H1 (cell line): ENCODE measurements around the gene ARPC2. TPM values are rescaled to one million over a fixed set of nuclear protein-coding genes. Genes with fewer than 3 reads are reported as not detected.

Source experiments
- CTCF ChIA-PET: fragments of 300-600 bp; sonication (Branson Sonifier 250); formaldehyde crosslinking; loops from one replicate; lab custom pipeline; 2021; ENCODE audit not compliant: partially characterized antibody; lab: Charles Lee
- POLR2A ChIA-PET: fragments of 300-600 bp; sonication (Branson Sonifier 250); formaldehyde crosslinking; loops from one replicate; lab custom pipeline; 2021; ENCODE audit warnings: inconsistent platforms; ENCODE audit not compliant: partially characterized antibody; lab: Charles Lee
- DNase-seq, 2 experiments: peaks; one replicate each; pipeline versions ENCODE4 v3.0.0 to v3.0.0-alpha.2; 2010 to 2022; ENCODE audit warnings: low spot score in 2 of 2, low read depth in 1 of 2, mixed read lengths in 1 of 2
- FAIRE-seq: peaks from 2 replicates; lab custom pipeline; 2011; peaks lifted over from hg19 to GRCh38; lab: Jason Lieb, UNC
- H2AFZ ChIP-seq: 2 replicates; pipeline ENCODE4 v1.8.1; 2012; ENCODE audit warnings: low read length, inconsistent platforms
- H2AK5ac ChIP-seq: 2 replicates; pipeline ENCODE4 v1.6.1; 2013; ENCODE audit warnings: low read depth, low read length
- H2BK120ac ChIP-seq: replicated peaks from 2 replicates; pipeline ENCODE3; 2013; ENCODE audit warnings: low read depth, low read length, inconsistent platforms
- H2BK12ac ChIP-seq: 2 replicates; pipeline ENCODE4 v1.6.1; 2013; ENCODE audit warnings: low read depth, low read length
- H2BK15ac ChIP-seq: 2 replicates; pipeline ENCODE4 v1.6.1; 2013; ENCODE audit warnings: low read length
- H2BK20ac ChIP-seq: 2 replicates; pipeline ENCODE4 v1.6.1; 2013; ENCODE audit warnings: low read length
- H2BK5ac ChIP-seq: 2 replicates; pipeline ENCODE4 v1.6.1; 2013; ENCODE audit warnings: low read depth, low read length
- H3K14ac ChIP-seq: 2 replicates; pipeline ENCODE4 v1.6.1; 2013; ENCODE audit warnings: inconsistent platforms; ENCODE audit not compliant: insufficient read length
- H3K18ac ChIP-seq: 2 replicates; pipeline ENCODE4 v1.6.1; 2013; ENCODE audit warnings: low read length; ENCODE audit errors: extremely low read depth
- H3K23ac ChIP-seq: 2 replicates; pipeline ENCODE4 v1.6.1; 2013; ENCODE audit warnings: inconsistent platforms; ENCODE audit not compliant: insufficient read length
- H3K23me2 ChIP-seq: 2 replicates; pipeline ENCODE4 v1.6.1; 2013; ENCODE audit warnings: low read depth, low read length
- H3K27ac ChIP-seq: 2 replicates; pipeline ENCODE4 v1.6.1; 2011; ENCODE audit warnings: low read depth, low read length, inconsistent platforms
- H3K27me3 ChIP-seq, 4 experiments: replicated peaks in 1 of 4; 1 replicate in 1 of 4; 2 replicates in 3 of 4; pipeline versions ENCODE4 v1.6.1 to v1.8.1; 2011 to 2013; ENCODE audit warnings: low read length in 3 of 4, mild to moderate bottlenecking in 3 of 4, inconsistent platforms in 2 of 4, mixed read lengths in 2 of 4, moderate library complexity in 1 of 4; ENCODE audit not compliant: control insufficient read depth in 3 of 4, insufficient read depth in 3 of 4; ENCODE audit errors: extremely low read depth in 1 of 4
- H3K36me3 ChIP-seq, 4 experiments: 2 replicates each; pipeline versions ENCODE4 v1.6.1 to v1.8.1; 2011 to 2013; ENCODE audit warnings: mild to moderate bottlenecking in 4 of 4, low read length in 3 of 4, moderate library complexity in 2 of 4, control low read depth in 1 of 4, inconsistent platforms in 1 of 4; ENCODE audit not compliant: insufficient read depth in 4 of 4, control insufficient read depth in 2 of 4
- H3K4ac ChIP-seq: replicated peaks from 2 replicates; pipeline ENCODE3; 2013; ENCODE audit warnings: low read length, low read depth, mixed read lengths, inconsistent platforms; ENCODE audit not compliant: insufficient read length
- H3K4me1 ChIP-seq, 4 experiments: replicated peaks in 1 of 4; 1 replicate in 1 of 4; 2 replicates in 3 of 4; pipeline versions ENCODE4 v1.6.1 to v1.8.1; 2011 to 2013; ENCODE audit warnings: low read length in 3 of 4, inconsistent platforms in 2 of 4, mixed read lengths in 1 of 4; ENCODE audit not compliant: insufficient read depth in 4 of 4, control insufficient read depth in 3 of 4
- H3K4me2 ChIP-seq, 2 experiments: 2 replicates each; pipeline versions ENCODE4 v1.6.1 to v1.8.1; 2011 to 2013; ENCODE audit warnings: low read depth in 2 of 2, low read length in 2 of 2, control low read depth in 1 of 2, inconsistent platforms in 1 of 2, mild to moderate bottlenecking in 1 of 2; ENCODE audit not compliant: insufficient read depth in 1 of 2
- H3K4me3 ChIP-seq, 4 experiments: fragments of 200-600, 300-600 bp in 1 of 4; sonication (generic), shearing (Covaris generic), sonication (Bioruptor Twin) in 1 of 4; 2 replicates each; pipeline versions ENCODE4 v1.5.1 to v1.8.1; 2011 to 2016; ENCODE audit warnings: low read length in 4 of 4, low read depth in 3 of 4, control low read depth in 2 of 4, inconsistent platforms in 2 of 4, mild to moderate bottlenecking in 2 of 4, mixed read lengths in 1 of 4, moderate library complexity in 1 of 4; ENCODE audit not compliant: insufficient read depth in 2 of 4; ENCODE audit errors: extremely low read depth in 1 of 4
- H3K56ac ChIP-seq: replicated peaks from 2 replicates; pipeline ENCODE3; 2013; ENCODE audit warnings: low read depth, mild to moderate bottlenecking, mixed read lengths, low read length, inconsistent platforms; ENCODE audit not compliant: insufficient read length
- H3K79me1 ChIP-seq: 2 replicates; pipeline ENCODE4 v1.6.1; 2013; ENCODE audit warnings: low read depth, low read length, control low read depth
- H3K79me2 ChIP-seq, 2 experiments: 2 replicates each; pipeline versions ENCODE4 v1.6.1 to v1.8.1; 2012 to 2013; ENCODE audit warnings: low read length in 2 of 2, mild to moderate bottlenecking in 2 of 2, inconsistent platforms in 1 of 2; ENCODE audit not compliant: insufficient read depth in 2 of 2, control insufficient read depth in 1 of 2
- H3K9ac ChIP-seq, 4 experiments: replicated peaks in 1 of 4; 1 replicate in 1 of 4; 2 replicates in 3 of 4; pipeline versions ENCODE4 v1.6.1 to v1.8.1; 2011 to 2013; ENCODE audit warnings: low read depth in 3 of 4, low read length in 3 of 4, control low read depth in 2 of 4, mild to moderate bottlenecking in 2 of 4, moderate library complexity in 2 of 4, inconsistent platforms in 1 of 4; ENCODE audit errors: extremely low read depth in 1 of 4
- H3K9me3 ChIP-seq, 2 experiments: 2 replicates each; pipeline versions ENCODE4 v1.6.1 to v1.8.1; 2012 to 2013; ENCODE audit warnings: mild to moderate bottlenecking in 2 of 2, moderate library complexity in 2 of 2, control low read depth in 1 of 2, inconsistent platforms in 1 of 2, low read depth in 1 of 2, low read length in 1 of 2, mixed read lengths in 1 of 2; ENCODE audit not compliant: insufficient read depth in 2 of 2
- H4K20me1 ChIP-seq, 2 experiments: replicated peaks in 1 of 2; 2 replicates each; pipeline versions ENCODE3 to v1.8.1; 2011 to 2013; ENCODE audit warnings: inconsistent platforms in 2 of 2, low read length in 2 of 2, mild to moderate bottlenecking in 1 of 2; ENCODE audit not compliant: insufficient read depth in 2 of 2, control insufficient read depth in 1 of 2
- H4K5ac ChIP-seq: 2 replicates; pipeline ENCODE4 v1.6.1; 2013; ENCODE audit warnings: low read length, low read depth, mixed read lengths, inconsistent platforms; ENCODE audit not compliant: insufficient read length
- H4K8ac ChIP-seq: 2 replicates; pipeline ENCODE4 v1.8.0; 2013; ENCODE audit warnings: mild to moderate bottlenecking, moderate library complexity, low read length, inconsistent platforms; ENCODE audit not compliant: insufficient read depth; ENCODE audit errors: extremely low read depth
- H4K91ac ChIP-seq: replicated peaks from 2 replicates; pipeline ENCODE3; 2013; ENCODE audit warnings: low read length, mixed read lengths, inconsistent platforms; ENCODE audit not compliant: insufficient read length
- BACH1 ChIP-seq: IDR thresholded peaks from 2 replicates; pipeline ENCODE4 v1.6.1; 2012; ENCODE audit warnings: low read length, improper control_type of control experiment
- CEBPB ChIP-seq: IDR thresholded peaks from 2 replicates; pipeline ENCODE4 v1.6.1; 2012; ENCODE audit warnings: low read depth, low read length
- KDM5A ChIP-seq: fragments of 200-600 bp; IDR thresholded peaks from 2 replicates; pipeline ENCODE4 v1.7.1; 2012; ENCODE audit warnings: mild to moderate bottlenecking, low read length, inconsistent platforms, mixed read lengths
- NRF1 ChIP-seq: IDR thresholded peaks from 2 replicates; pipeline ENCODE4 v1.6.1; 2011; ENCODE audit warnings: mild to moderate bottlenecking, low read depth, low read length, improper control_type of control experiment
- SP4 ChIP-seq: IDR thresholded peaks from 2 replicates; pipeline ENCODE4 v1.6.1; 2012; ENCODE audit warnings: low read length, inconsistent platforms
- TCF12 ChIP-seq: IDR thresholded peaks from 2 replicates; pipeline ENCODE4 v1.6.1; 2011; ENCODE audit warnings: low read depth, mild to moderate bottlenecking, low read length
- TEAD4 ChIP-seq: IDR thresholded peaks from 2 replicates; pipeline ENCODE4 v1.6.1; 2012; ENCODE audit warnings: low read depth, low read length, inconsistent platforms, mixed read lengths
- WGBS, 2 experiments: shearing (Covaris generic) in 1 of 2; methylation state at CpG; one replicate each; pipeline versions ENCODE4 v1.1.6 to v1.1.7; 2013 to 2015; ENCODE audit warnings: low lambda C conversion rate in 2 of 2, mixed read lengths in 2 of 2, inconsistent platforms in 1 of 2, low coverage in 1 of 2, missing lambda C conversion rate in 1 of 2; ENCODE audit not compliant: insufficient replicate concordance in 2 of 2, insufficient coverage in 1 of 2, insufficient read length in 1 of 2; ENCODE audit errors: extremely low coverage in 1 of 2, missing lambda C conversion rate in 1 of 2; 5-methylcytosine and 5-hydroxymethylcytosine counted together
- polyA plus RNA-seq, 7 experiments: library from polyadenylated mRNA; depleted of rRNA in 3 of 7; stranded (reverse) in 5 of 7; unstranded in 2 of 7; fragments of >200 nt in 5 of 7; fragments of 200-250 nt in 2 of 7; gene quantifications; 1 replicate in 5 of 7; 2 replicates in 1 of 7; 4 replicates in 1 of 7; pipeline versions ENCODE4 v1.2.1 to v1.2.3, GENCODE V29; 2011 to 2013; ENCODE audit warnings: missing spikeins in 2 of 7, mixed read lengths in 2 of 7
- total RNA-seq: library from RNA; stranded (reverse); fragmentation: NEBNext Ultra II Directional; extraction: Animal tissue kit (Norgen Biotek cat#: 25700); gene quantifications from 2 replicates; pipeline ENCODE4 v1.2.1, GENCODE V29; 2021

ARPC2 gene
- total and polyA plus RNA-seq, 2 of the 8 experiments (the other 6 are each of a cell fraction or from before 2014, with no cell fraction given), result 174 to 195 TPM

DNA sequence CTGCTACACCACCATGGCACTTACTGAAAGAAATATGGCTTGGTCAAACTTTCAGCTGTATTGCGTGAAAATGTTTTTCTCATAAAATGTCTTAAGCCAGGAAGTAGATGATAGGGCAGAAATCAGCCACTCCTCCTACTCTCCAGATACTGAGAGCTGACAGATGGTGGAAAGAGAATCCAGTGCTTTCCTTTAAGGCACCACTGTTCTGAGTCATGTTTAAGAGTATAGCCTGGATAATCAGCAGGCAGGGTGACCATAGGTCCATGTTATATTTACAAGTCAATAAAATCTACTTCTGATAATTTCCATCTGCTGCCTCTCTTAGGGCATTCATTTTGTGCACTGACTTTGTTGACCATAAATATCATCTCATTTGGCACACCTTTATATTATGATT, 21.9 kb downstream of the ARPC2 start:
- Histone ChIP-seq H3K79me1 (no peaks in the 10 kb centered on the region), H3K4me1 (no peaks in the 10 kb centered on the region), H4K5ac (no peak overlapping the region), H4K20me1 (peaks cover 0 to 1% of the 10 kb centered on the region in 2 experiments), H3K14ac (no peak overlapping the region), H3K9me3 (no peaks in the 10 kb centered on the region), H3K23ac (no peak overlapping the region), H3K27ac (no peak overlapping the region), H2BK15ac (no peak overlapping the region), H3K9ac (no peak overlapping the region), H3K79me2 (no peaks in the 10 kb centered on the region), H4K8ac (no peak overlapping the region), H3K4me3 (no peak overlapping the region), H3K4ac (no peak overlapping the region), H2AK5ac (no peak overlapping the region), H2BK120ac (no peak overlapping the region), H3K4me2 (no peak overlapping the region), H4K91ac (no peak overlapping the region), H2BK5ac (no peak overlapping the region), H3K36me3 (peaks cover 31 to 76% (median 61%) of the 10 kb centered on the region in 4 experiments), H3K56ac (no peak overlapping the region), H2AFZ (no peak overlapping the region), H3K23me2 (no peaks in the 10 kb centered on the region), H3K27me3 (no peaks in the 10 kb centered on the region), H2BK12ac (no peak overlapping the region), H3K18ac (no peak overlapping the region), H2BK20ac (no peak overlapping the region)
- FAIRE-seq (no peak), DNase-seq (no peak)
- POLR2A ChIA-PET, result interaction anchor here (1.4 kb wide), 1 partner anchor 11 kb away, joined by 3 read pairs; no protein-coding TSS in a partner anchor
- CTCF ChIA-PET, result no interaction called here
- 96% methylated on average over 1 of the region's 1 CpG; no CpG with 5 or more reads in 1 of the 2 experiments for WGBS, 2 experiments
- TF ChIP-seq KDM5A (no peak), BACH1 (no peak), TCF12 (no peak), NRF1 (no peak), CEBPB (no peak), TEAD4 (no peak), SP4 (no peak)
